GM18511 (cell line): Measurements from ENCODE around the gene ADAMTS17.
"Not testable (repeated sequence)": the region's sequence is repeated elsewhere in the genome, so short reads cannot be mapped to it uniquely, and the experiment has no call there.

Experiments
- ATAC-seq: cut with Tn5 transposase; IDR thresholded peaks from one replicate; pipeline ENCODE4 v1.9.1; 2021; ENCODE audit warnings: mild to moderate bottlenecking, moderate library complexity; ENCODE audit not compliant: unreplicated experiment

The ADAMTS17 gene

GRCh38 chr15:100096248-100096600, 245.6 kb downstream of the ADAMTS17 start:
- ATAC-seq = no peak

GRCh38 chr15:100095541-100096247, 246.1 kb downstream of the ADAMTS17 start:
- ATAC-seq = no peak

- ATAC-seq = no peak
Observed at GRCh38 chr15:100094127-100094510, 247.7 kb downstream of the ADAMTS17 start.

- ATAC-seq = no peak
Observed at GRCh38 chr15:100093211-100094126, 248.3 kb downstream of the ADAMTS17 start.

GRCh38 chr15:100092034-100092433, 249.7 kb downstream of the ADAMTS17 start:
- ATAC-seq = no peak

- ATAC-seq = no peak
Observed at GRCh38 chr15:100090411-100090810, 251.4 kb downstream of the ADAMTS17 start.

GRCh38 chr15:100084042-100084821, 257.5 kb downstream of the ADAMTS17 start:
- ATAC-seq = not testable (repeated sequence)

- ATAC-seq = no peak
Observed at GRCh38 chr15:100083572-100083971, 258.2 kb downstream of the ADAMTS17 start.

- ATAC-seq = no peak
Observed at GRCh38 chr15:100082761-100083402, 258.9 kb downstream of the ADAMTS17 start.

- ATAC-seq = no peak
Observed at GRCh38 chr15:100081454-100081853, 260.3 kb downstream of the ADAMTS17 start.

GRCh38 chr15:100078511-100079220, 263.1 kb downstream of the ADAMTS17 start:
- no peak for ATAC-seq

GRCh38 chr15:100075229-100075628, 266.5 kb downstream of the ADAMTS17 start:
- ATAC-seq = no peak

- no peak for ATAC-seq
Observed at GRCh38 chr15:100073982-100074381, 267.8 kb downstream of the ADAMTS17 start.

- not testable (repeated sequence) for ATAC-seq
Observed at GRCh38 chr15:100066521-100067280, 275.1 kb downstream of the ADAMTS17 start.

- no peak for ATAC-seq
Observed at GRCh38 chr15:100061944-100062343, 279.8 kb downstream of the ADAMTS17 start.

- ATAC-seq = no peak
Observed at GRCh38 chr15:100060276-100060926, 281.4 kb downstream of the ADAMTS17 start.

GRCh38 chr15:100059521-100059920, 282.3 kb downstream of the ADAMTS17 start:
- ATAC-seq = no peak

GRCh38 chr15:100059094-100059493, 282.7 kb downstream of the ADAMTS17 start:
- no peak for ATAC-seq

GRCh38 chr15:100058458-100058857, 283.3 kb downstream of the ADAMTS17 start:
- ATAC-seq = no peak
